HK-2 (cell line): Measurements from ENCODE around the gene MCU.
"Not testable (repeated sequence)": the region's sequence is repeated elsewhere in the genome, so short reads cannot be mapped to it uniquely, and the experiment has no call there.

ENCODE experiments used
- DNase-seq: peaks from one replicate; pipeline ENCODE4 v3.0.0-alpha.2; 2018; ENCODE audit not compliant: unreplicated experiment

The MCU gene

GRCh38 chr10:72761498-72761897 is 69.6 kb downstream of the MCU start:
- DNase-seq = no peak

GRCh38 chr10:72762042-72762441 is 70.1 kb downstream of the MCU start:
- DNase-seq = no peak

- DNase-seq = no peak
These were observed 71.3 kb downstream of the MCU start for GRCh38 chr10:72763201-72763600.

- no peak for DNase-seq
These were observed 72.2 kb downstream of the MCU start for GRCh38 chr10:72764151-72764550.

- no peak for DNase-seq
These were observed 73.3 kb downstream of the MCU start for GRCh38 chr10:72765051-72765745.

GRCh38 chr10:72771195-72771594 is 79.3 kb downstream of the MCU start:
- not testable (repeated sequence) for DNase-seq

- no peak for DNase-seq
These were observed 80.1 kb downstream of the MCU start for GRCh38 chr10:72772031-72772430.

- no peak for DNase-seq
These were observed 87.9 kb downstream of the MCU start for GRCh38 chr10:72779874-72780273.

GRCh38 chr10:72782649-72783330 is 90.8 kb downstream of the MCU start:
- DNase-seq = no peak

- no peak for DNase-seq
These were observed 91.5 kb downstream of the MCU start for GRCh38 chr10:72783410-72783833.

GRCh38 chr10:72784551-72785351 is 92.8 kb downstream of the MCU start:
- peak; percentile 36 for DNase-seq

- no peak for DNase-seq
These were observed 93.5 kb downstream of the MCU start for GRCh38 chr10:72785409-72785808.

GRCh38 chr10:72790216-72790990 is 98.5 kb downstream of the MCU start:
- DNase-seq = no peak

- DNase-seq = no peak
These were observed 100.3 kb downstream of the MCU start for GRCh38 chr10:72792288-72792687.

GRCh38 chr10:72793752-72794151 is 101.8 kb downstream of the MCU start:
- DNase-seq = no peak

GRCh38 chr10:72794260-72794659 is 102.3 kb downstream of the MCU start:
- DNase-seq = no peak

GRCh38 chr10:72796042-72796441 is 104.1 kb downstream of the MCU start:
- DNase-seq = no peak

GRCh38 chr10:72796538-72796937 is 104.6 kb downstream of the MCU start:
- no peak for DNase-seq

GRCh38 chr10:72800000-72800740 is 108.2 kb downstream of the MCU start:
- DNase-seq = no peak

- DNase-seq = no peak
These were observed 108.8 kb downstream of the MCU start for GRCh38 chr10:72800741-72801092.

- no peak for DNase-seq
These were observed 109.4 kb downstream of the MCU start for GRCh38 chr10:72801263-72801868.
